Heart left ventricle (tissue), 13 donors: ENCODE measurements around the gene PRIMA1.

Experiments used
- POLR2A ChIP-seq, 2 donors: fragments of 450-650 bp; IDR thresholded peaks; one replicate each; pipeline ENCODE4 v1.6.1; 2017; ENCODE audit warnings: antibody characterized with exemption in 2 of 2, mild to moderate bottlenecking in 2 of 2, moderate library complexity in 2 of 2
- TF ChIP-seq, protein P1 (sequence below), 12 donors: fragments of 200-600 bp; sonication (generic) in 4 of 12; IDR thresholded peaks; one replicate each; pipeline versions ENCODE4 v1.5.0 to v1.8.0; 2018 to 2022; ENCODE audit warnings: antibody characterized with exemption in 12 of 12, mild to moderate bottlenecking in 5 of 12
- donor health status: ischemic (EF 13 %, LVEDD 7.1; RV severe dilation, severe dysfunction).
- donor health status: DM: no; HTN: yes; CAD: no.
- donor health status: DM: no; HTN: no; CAD: no.
- donor health status: ischemic (EF 25% LVEDD 6.9; RV normal size, moderate dysfunction).
- donor health status: ischemic (EF 25% LVEDD 5.7; RV mildly dilated, moderate dysfunction).
- donor health status: ischemic (EF 35%, LVEDD 5.7; RV mildly dilated, moderate dysfunction).
- donor health status: nonischemic (EF 11% LVEDD 7.7; RV severe dilation, severe dysfunction).
- donor health status: DM: yes; HTN: yes; CAD: no.
- donor health status: PGD.
- donor health status: ischemic (EF 29% LVEDD 5.4; RV normal size, mild dysfunction).
- donor health status: nonischemic (EF 23%, LVEDD 6.1; RV moderate dilation, normal function).

- TF ChIP-seq, protein P1, sequence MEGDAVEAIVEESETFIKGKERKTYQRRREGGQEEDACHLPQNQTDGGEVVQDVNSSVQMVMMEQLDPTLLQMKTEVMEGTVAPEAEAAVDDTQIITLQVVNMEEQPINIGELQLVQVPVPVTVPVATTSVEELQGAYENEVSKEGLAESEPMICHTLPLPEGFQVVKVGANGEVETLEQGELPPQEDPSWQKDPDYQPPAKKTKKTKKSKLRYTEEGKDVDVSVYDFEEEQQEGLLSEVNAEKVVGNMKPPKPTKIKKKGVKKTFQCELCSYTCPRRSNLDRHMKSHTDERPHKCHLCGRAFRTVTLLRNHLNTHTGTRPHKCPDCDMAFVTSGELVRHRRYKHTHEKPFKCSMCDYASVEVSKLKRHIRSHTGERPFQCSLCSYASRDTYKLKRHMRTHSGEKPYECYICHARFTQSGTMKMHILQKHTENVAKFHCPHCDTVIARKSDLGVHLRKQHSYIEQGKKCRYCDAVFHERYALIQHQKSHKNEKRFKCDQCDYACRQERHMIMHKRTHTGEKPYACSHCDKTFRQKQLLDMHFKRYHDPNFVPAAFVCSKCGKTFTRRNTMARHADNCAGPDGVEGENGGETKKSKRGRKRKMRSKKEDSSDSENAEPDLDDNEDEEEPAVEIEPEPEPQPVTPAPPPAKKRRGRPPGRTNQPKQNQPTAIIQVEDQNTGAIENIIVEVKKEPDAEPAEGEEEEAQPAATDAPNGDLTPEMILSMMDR (IDR thresholded peaks at IDR 0.05), result no peak
- TF ChIP-seq POLR2A (IDR thresholded peaks at IDR 0.05), result no peak
Measured at GRCh38 chr14:93804654-93805053, 16.4 kb upstream of the PRIMA1 start.
